Measurements from ENCODE around the gene KCNQ5. TPM values are rescaled to one million over a fixed set of nuclear protein-coding genes. Genes with fewer than 3 reads are reported as not detected.

KCNQ5 gene
- total RNA-seq, 1 donor from 2014 or later, result 2.1 TPM

DNA sequence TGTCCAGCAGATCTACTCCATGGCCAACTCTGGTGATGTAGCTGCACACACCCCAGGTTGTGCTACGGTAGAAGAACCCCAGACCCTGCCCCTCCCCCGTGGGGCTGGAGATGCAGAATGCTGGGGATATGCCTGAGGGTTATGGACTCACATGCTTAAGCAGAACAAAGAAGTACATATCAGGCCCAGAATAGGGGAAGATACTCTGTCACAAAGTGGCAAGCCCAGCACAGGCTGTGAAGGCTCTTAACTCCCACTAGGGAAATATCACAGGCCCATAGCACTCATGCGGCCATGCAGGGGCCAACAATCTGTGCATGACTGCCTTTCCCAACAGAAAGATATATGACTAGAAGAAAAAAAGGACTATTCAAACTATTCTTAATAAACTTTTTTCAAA lies 234.9 kb downstream of the KCNQ5 start:
- Histone ChIP-seq H3K27me3 (ENCODE audit: control insufficient read depth, insufficient read depth, low read length) (no peaks in the 10 kb centered on the region), H3K36me3 (ENCODE audit: control insufficient read depth, insufficient read depth, low read length) (no peaks in the 10 kb centered on the region), H3K4me3 (ENCODE audit: low read depth, low read length) (no peak overlapping the region)
- no peak for FAIRE-seq
- DNase-seq (ENCODE audit: low read depth), result no peak
- TF ChIP-seq, protein P1, sequence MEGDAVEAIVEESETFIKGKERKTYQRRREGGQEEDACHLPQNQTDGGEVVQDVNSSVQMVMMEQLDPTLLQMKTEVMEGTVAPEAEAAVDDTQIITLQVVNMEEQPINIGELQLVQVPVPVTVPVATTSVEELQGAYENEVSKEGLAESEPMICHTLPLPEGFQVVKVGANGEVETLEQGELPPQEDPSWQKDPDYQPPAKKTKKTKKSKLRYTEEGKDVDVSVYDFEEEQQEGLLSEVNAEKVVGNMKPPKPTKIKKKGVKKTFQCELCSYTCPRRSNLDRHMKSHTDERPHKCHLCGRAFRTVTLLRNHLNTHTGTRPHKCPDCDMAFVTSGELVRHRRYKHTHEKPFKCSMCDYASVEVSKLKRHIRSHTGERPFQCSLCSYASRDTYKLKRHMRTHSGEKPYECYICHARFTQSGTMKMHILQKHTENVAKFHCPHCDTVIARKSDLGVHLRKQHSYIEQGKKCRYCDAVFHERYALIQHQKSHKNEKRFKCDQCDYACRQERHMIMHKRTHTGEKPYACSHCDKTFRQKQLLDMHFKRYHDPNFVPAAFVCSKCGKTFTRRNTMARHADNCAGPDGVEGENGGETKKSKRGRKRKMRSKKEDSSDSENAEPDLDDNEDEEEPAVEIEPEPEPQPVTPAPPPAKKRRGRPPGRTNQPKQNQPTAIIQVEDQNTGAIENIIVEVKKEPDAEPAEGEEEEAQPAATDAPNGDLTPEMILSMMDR (IDR thresholded peaks at IDR 0.05; ENCODE audit: insufficient read depth, low read length, severe bottlenecking), result no peak

DNA sequence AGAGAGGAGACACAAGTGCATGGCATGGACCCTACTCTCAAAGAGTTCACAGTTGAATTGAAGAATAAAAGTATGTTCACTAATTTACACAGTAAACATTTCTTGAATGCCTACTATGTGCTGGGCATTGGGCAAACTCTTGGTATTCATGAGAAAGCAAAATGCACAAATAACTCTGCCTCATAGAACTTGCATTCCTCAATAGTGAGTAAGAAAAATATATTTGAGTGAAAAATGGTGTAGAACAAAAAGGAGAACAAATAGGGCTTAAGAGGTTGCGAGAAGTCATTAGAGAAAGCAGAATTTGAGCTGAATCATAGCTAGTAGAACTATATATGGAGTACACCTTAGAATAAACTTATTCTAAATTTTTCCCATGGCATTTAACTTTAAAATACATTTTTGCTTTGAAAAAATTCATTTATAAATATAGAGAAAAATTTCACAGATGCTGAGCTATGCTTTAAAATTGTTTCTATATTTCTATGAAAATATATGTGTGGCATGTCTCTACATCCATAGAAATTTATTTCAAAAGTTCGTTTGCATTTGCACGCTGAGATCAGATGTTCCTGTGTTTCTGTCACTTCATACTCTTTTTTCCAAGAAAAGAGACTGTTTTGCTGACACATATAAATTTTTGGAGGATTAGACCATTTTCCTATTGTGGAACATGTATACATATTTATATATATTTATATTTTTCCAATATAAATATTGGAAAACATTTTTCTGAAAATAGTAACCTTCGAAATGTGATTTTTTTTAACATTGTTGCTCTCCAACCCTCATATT lies 236.1 kb downstream of the KCNQ5 start:
- DNase-seq (ENCODE audit: low read depth) (peak; percentile 13), FAIRE-seq (no peak)
- no peak overlapping the region for H3K4me3 ChIP-seq (ENCODE audit: low read depth, low read length)
- H3K27me3 ChIP-seq (ENCODE audit: control insufficient read depth, insufficient read depth, low read length), result no peaks in the 10 kb centered on the region
- H3K36me3 ChIP-seq (ENCODE audit: control insufficient read depth, insufficient read depth, low read length), result no peaks in the 10 kb centered on the region
- TF ChIP-seq, protein P1 (IDR thresholded peaks at IDR 0.05; ENCODE audit: insufficient read depth, low read length, severe bottlenecking), result no peak

DNA sequence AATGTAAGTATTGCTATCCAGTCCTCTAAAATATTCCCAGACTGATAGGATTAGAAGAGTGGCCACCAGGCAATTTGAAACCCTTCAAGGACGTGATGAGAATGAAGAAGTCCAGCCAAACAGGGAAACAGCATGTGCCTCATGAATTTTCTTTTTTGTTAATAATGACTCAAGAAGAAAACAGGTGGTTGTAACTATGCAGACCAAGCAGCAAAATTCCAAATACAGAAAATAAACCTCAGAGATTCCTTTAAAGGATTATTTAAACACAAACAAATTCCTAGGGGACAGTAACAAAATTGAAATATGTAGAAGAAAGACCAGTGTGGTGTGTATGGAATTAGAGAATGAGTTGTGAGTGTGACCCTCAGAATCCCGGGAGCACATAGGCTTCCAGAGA lies 239.2 kb downstream of the KCNQ5 start:
- H3K36me3 ChIP-seq (ENCODE audit: control insufficient read depth, insufficient read depth, low read length), result no peaks in the 10 kb centered on the region
- TF ChIP-seq, protein P1 (IDR thresholded peaks at IDR 0.05; ENCODE audit: insufficient read depth, low read length, severe bottlenecking), result no peak
- FAIRE-seq, result no peak

DNA sequence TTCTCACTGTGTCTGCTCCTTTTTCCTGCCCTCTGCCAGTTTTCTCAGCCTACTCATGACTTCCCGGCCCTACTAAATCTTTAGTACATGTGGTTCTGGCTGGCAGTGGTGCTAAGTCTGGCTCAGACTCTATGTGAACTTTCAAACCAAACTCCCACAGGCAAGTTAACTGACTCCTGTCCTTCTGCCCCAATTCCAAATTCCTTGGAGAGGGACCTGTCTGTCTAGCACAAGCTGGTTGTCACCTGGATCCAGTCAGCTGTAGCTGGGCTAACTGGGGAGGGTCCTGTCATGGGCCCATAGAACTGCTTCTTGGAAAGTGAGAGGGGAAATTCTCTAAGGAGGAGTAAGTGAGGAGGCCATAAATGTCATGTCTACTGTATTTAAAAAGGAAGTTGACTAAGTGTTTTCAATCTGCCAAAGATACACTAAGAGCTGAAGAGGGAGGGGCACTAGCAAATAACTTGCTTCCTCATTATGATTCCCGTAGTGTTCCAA lies 240.1 kb downstream of the KCNQ5 start:
- TF ChIP-seq, protein P1 (IDR thresholded peaks at IDR 0.05; ENCODE audit: insufficient read depth, low read length, severe bottlenecking), result no peak
- Histone ChIP-seq H3K4me3 (ENCODE audit: low read depth, low read length) (no peak overlapping the region), H3K27me3 (ENCODE audit: control insufficient read depth, insufficient read depth, low read length) (no peaks in the 10 kb centered on the region), H3K36me3 (ENCODE audit: control insufficient read depth, insufficient read depth, low read length) (no peaks in the 10 kb centered on the region)
- FAIRE-seq (no peak), DNase-seq (ENCODE audit: low read depth) (peak; percentile 72)

More for the DNA sequence above, 239.2 kb downstream of the KCNQ5 start:
- no peaks in the 10 kb centered on the region for H3K27me3 ChIP-seq (ENCODE audit: control insufficient read depth, insufficient read depth, low read length)
- no peak overlapping the region for H3K4me3 ChIP-seq (ENCODE audit: low read depth, low read length)
- DNase-seq (ENCODE audit: low read depth), result no peak

DNA sequence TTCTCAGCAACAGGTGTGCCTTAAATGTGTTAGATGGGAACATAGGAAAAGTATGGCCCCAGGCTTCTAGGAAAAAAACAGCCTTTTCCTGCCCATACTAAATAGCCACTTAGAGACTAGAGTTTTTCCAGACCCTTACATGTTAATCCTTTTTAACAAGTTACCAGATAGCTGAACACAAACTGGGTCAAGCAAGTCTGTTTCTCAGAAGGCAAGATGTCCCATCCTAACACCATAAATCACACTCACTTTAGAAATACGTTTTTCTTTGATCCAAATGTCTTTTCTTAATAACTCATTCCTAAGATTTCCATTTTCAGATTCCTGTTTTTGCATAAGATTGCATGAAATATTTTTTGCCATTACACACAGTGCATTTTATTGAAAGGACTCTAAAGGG lies 241.3 kb downstream of the KCNQ5 start:
- Histone ChIP-seq H3K36me3 (ENCODE audit: control insufficient read depth, insufficient read depth, low read length) (no peaks in the 10 kb centered on the region), H3K27me3 (ENCODE audit: control insufficient read depth, insufficient read depth, low read length) (no peaks in the 10 kb centered on the region), H3K4me3 (ENCODE audit: low read depth, low read length) (no peak overlapping the region)
- TF ChIP-seq, protein P1 (IDR thresholded peaks at IDR 0.05; ENCODE audit: insufficient read depth, low read length, severe bottlenecking), result no peak
- no peak for DNase-seq (ENCODE audit: low read depth)
- no peak for FAIRE-seq

Measured in bronchial epithelial cell (primary cell).